ENCODE results near the gene EPHA1. TPM values are rescaled to one million over a fixed set of nuclear protein-coding genes. Genes with fewer than 3 reads are reported as not detected.

Gene EPHA1
- total RNA-seq, 1 donor: not detected

- DNase-seq (ENCODE audit: low read depth): no peak
- H3K4me3 ChIP-seq (ENCODE audit: low read depth, low read length): peak overlapping the region; percentile 95
- no peak for TF ChIP-seq CTCF (IDR thresholded peaks at IDR 0.05; ENCODE audit: insufficient read depth, low read depth, low read length)
These were observed 25.6 kb downstream of the EPHA1 start for GRCh38 chr7:143382791-143383641.

- no peak for DNase-seq (ENCODE audit: low read depth)
- TF ChIP-seq CTCF (IDR thresholded peaks at IDR 0.05; ENCODE audit: insufficient read depth, low read depth, low read length): no peak
- peak overlapping the region; percentile 95 for H3K4me3 ChIP-seq (ENCODE audit: low read depth, low read length)
These were observed 26.4 kb downstream of the EPHA1 start for GRCh38 chr7:143382126-143382790.

GRCh38 chr7:143381427-143382125 is 27.1 kb downstream of the EPHA1 start:
- TF ChIP-seq CTCF (IDR thresholded peaks at IDR 0.05; ENCODE audit: insufficient read depth, low read depth, low read length): no peak
- peak; percentile 80 for DNase-seq (ENCODE audit: low read depth)
- H3K4me3 ChIP-seq (ENCODE audit: low read depth, low read length): peak overlapping the region; percentile 95

GRCh38 chr7:143380646-143381426 is 27.8 kb downstream of the EPHA1 start, which contains the start of gene ZYX:
Gene ZYX, plus strand, starts transcription at chr7:143381345. Its CDS starts 227 bp downstream, at chr7:143381572.
- no peak for TF ChIP-seq CTCF (IDR thresholded peaks at IDR 0.05; ENCODE audit: insufficient read depth, low read depth, low read length)
- H3K4me3 ChIP-seq (ENCODE audit: low read depth, low read length): peak within 1 kb of the TSS; percentile 95
- peak; percentile 96 for DNase-seq (ENCODE audit: low read depth)

- TF ChIP-seq CTCF (IDR thresholded peaks at IDR 0.05; ENCODE audit: insufficient read depth, low read depth, low read length): peak; percentile 87
- peak; percentile 87 for DNase-seq (ENCODE audit: low read depth)
These were observed 28.4 kb downstream of the EPHA1 start for GRCh38 chr7:143380260-143380645.

More at GRCh38 chr7:143380260-143380645, 28.4 kb downstream of the EPHA1 start:
- H3K4me3 ChIP-seq (ENCODE audit: low read depth, low read length): peak overlapping the region; percentile 95
